ENCODE data around the gene ATF7IP. TPM values are rescaled to one million over a fixed set of nuclear protein-coding genes. Genes with fewer than 3 reads are reported as not detected.

The ATF7IP gene, protein sequence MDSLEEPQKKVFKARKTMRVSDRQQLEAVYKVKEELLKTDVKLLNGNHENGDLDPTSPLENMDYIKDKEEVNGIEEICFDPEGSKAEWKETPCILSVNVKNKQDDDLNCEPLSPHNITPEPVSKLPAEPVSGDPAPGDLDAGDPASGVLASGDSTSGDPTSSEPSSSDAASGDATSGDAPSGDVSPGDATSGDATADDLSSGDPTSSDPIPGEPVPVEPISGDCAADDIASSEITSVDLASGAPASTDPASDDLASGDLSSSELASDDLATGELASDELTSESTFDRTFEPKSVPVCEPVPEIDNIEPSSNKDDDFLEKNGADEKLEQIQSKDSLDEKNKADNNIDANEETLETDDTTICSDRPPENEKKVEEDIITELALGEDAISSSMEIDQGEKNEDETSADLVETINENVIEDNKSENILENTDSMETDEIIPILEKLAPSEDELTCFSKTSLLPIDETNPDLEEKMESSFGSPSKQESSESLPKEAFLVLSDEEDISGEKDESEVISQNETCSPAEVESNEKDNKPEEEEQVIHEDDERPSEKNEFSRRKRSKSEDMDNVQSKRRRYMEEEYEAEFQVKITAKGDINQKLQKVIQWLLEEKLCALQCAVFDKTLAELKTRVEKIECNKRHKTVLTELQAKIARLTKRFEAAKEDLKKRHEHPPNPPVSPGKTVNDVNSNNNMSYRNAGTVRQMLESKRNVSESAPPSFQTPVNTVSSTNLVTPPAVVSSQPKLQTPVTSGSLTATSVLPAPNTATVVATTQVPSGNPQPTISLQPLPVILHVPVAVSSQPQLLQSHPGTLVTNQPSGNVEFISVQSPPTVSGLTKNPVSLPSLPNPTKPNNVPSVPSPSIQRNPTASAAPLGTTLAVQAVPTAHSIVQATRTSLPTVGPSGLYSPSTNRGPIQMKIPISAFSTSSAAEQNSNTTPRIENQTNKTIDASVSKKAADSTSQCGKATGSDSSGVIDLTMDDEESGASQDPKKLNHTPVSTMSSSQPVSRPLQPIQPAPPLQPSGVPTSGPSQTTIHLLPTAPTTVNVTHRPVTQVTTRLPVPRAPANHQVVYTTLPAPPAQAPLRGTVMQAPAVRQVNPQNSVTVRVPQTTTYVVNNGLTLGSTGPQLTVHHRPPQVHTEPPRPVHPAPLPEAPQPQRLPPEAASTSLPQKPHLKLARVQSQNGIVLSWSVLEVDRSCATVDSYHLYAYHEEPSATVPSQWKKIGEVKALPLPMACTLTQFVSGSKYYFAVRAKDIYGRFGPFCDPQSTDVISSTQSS
- 2.8 and 3.4 TPM in 2 replicates for polyA plus RNA-seq (2012; rRNA removed)
- 3.1 and 3.9 TPM in 2 replicates for polyA plus RNA-seq (2012; cell fraction: cytosol; rRNA removed)
- 3.8 and 5.2 TPM in 2 replicates for polyA plus RNA-seq (2012; cell fraction: nucleus; rRNA removed)

DNA sequence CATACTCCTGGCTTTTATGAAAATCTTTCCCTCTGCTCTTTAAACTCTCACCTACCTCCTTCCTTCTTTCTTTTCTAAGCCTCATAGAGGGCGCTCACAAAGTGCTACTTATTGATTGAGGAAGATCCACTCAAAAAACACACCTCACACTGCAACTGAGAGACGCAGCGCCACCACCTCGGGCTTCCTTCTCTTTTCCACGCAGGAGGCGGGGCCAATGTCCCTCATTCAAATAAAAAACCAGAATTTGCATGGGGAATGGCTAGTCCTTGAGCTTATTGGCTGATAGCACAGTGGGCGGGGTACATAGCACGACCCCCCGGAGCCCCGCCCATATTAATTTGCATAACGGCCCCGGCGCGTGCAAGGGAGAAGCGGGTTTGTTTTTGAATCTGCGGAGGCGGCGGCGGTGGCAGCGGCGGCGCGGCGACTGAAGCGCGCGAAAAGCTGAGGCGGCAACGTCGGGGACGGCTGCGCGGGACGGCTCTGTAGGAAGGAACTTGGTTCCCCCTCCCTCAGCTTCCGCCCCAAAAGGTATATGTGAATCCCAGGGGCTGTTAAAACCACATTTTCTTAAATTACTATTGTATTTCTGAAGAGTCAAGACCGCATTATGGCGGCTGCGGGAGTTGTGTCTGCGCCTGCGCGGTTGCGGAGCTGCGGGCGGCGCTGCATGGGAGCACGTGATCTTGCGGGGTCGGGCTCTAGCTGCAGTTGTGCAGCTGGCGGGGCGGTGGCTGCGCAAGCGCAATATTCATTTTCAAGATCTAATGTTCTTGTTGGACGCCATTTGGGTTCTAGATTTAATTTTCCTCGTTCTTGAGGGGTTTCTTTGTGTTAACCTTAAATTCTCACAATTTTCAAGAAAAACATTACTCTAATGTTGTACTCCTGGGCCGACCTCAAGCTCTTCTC lies at the start of gene ATF7IP:
Gene ATF7IP, plus strand, starts transcription at position 389 of the 915 bp plus-strand sequence. CDS start 58,234 bp downstream, outside the sequence.
- Histone ChIP-seq H3F3A (replicated peaks; ENCODE audit: insufficient read depth) (peaks cover 21% of the 10 kb centered on the region), H3K9ac (peak within 1 kb of the TSS; percentile 80), H3K79me2 (ENCODE audit: insufficient read depth) (peaks cover 43% of the 10 kb centered on the region), H3K36me3 (replicated peaks in 1 of 2; ENCODE audit: control insufficient read depth in 1 of 2, insufficient read depth in 2 of 2, low read length in 1 of 2) (peaks cover 0 to 10% of the 10 kb centered on the region in 2 experiments), H4K20me1 (ENCODE audit: insufficient read depth) (no peaks in the 10 kb centered on the region), H3K9me3 (no peaks in the 10 kb centered on the region), H3K4me1 (ENCODE audit: control insufficient read depth in 1 of 2, insufficient read depth in 2 of 2, low read depth in 1 of 2, low read length in 1 of 2) (no peaks in the 10 kb centered on the region; a peak in 1 of 4 replicates), H2AFZ (ENCODE audit: low read depth) (peak within 1 kb of the TSS; percentile 90), H3K4me3 (ENCODE audit: low read depth in 2 of 2, low read length in 1 of 2) (peak within 1 kb of the TSS; percentile 70 to 91), H3K9me2 (no peaks in the 10 kb centered on the region), H3K4me2 (peak within 1 kb of the TSS; percentile 72), H3K27me3 (ENCODE audit: insufficient read depth) (no peaks in the 10 kb centered on the region), H3K27ac (ENCODE audit: low read depth in 2 of 2, low read length in 1 of 2) (peak within 1 kb of the TSS; percentile 94 to 95)
- CTCF ChIA-PET, result interaction anchor here (0.9 to 2.2 kb wide), 8 partner anchors 10 to 128 kb away, joined by 3 to 10 read pairs (median 4); no protein-coding TSS in a partner anchor
- 2% methylated on average over 38 of the region's 55 CpGs for WGBS (ENCODE audit: low lambda C conversion rate)
- peak; percentile 96 for DNase-seq
- POLR2A ChIA-PET, result interaction anchor here (0.7 to 1.4 kb wide), 4 partner anchors 19 to 107 kb away, joined by 3 to 10 read pairs (median 5); no protein-coding TSS in a partner anchor
- TF ChIP-seq NFIC (IDR thresholded peaks at IDR 0.05; ENCODE audit: borderline replicate concordance) (no peak), RAD21 (IDR thresholded peaks at IDR 0.05; ENCODE audit: low read length) (peak; percentile 40; the same call in 1 of the 2 replicates), MEF2A (IDR thresholded peaks at IDR 0.05; ENCODE audit: borderline replicate concordance, low read depth) (no peak), FOXM1 (IDR thresholded peaks at IDR 0.05; ENCODE audit: low read depth) (peak; percentile 99), ELF1 (IDR thresholded peaks at IDR 0.05) (no peak), TEAD4 (IDR thresholded peaks at IDR 0.05; ENCODE audit: borderline replicate concordance, insufficient read depth) (0 out of 2 replicates have a peak, but pooled peaks have one; percentile 11), YY1 (IDR thresholded peaks at IDR 0.05; ENCODE audit: low read depth) (peak; percentile 87), TCF12 (IDR thresholded peaks at IDR 0.05) (0 out of 2 replicates have a peak, but pooled peaks have one; percentile 5), GATA2 (CRISPR knock-in tag; IDR thresholded peaks at IDR 0.05) (no peak), MXI1 (IDR thresholded peaks at IDR 0.05; ENCODE audit: low read depth, low read length) (peak; percentile 80), SIN3A (IDR thresholded peaks at IDR 0.05; ENCODE audit: borderline replicate concordance, low read depth, low read length) (no peak), TAF1 (IDR thresholded peaks at IDR 0.05; ENCODE audit: borderline replicate concordance, low read depth, low read length) (peak; percentile 55; the same call in 1 of the 2 replicates), CHD2 (IDR thresholded peaks at IDR 0.05; ENCODE audit: low read length, partially characterized antibody) (no peak), NRF1 (IDR thresholded peaks at IDR 0.05; ENCODE audit: low read depth, low read length) (peak; percentile 76), EP300 (IDR thresholded peaks at IDR 0.05; ENCODE audit: borderline replicate concordance in 1 of 2, low read depth in 1 of 2, low read length in 1 of 2) (no peak; a peak in 1 of 4 replicates)
- TF ChIP-seq, protein P1, sequence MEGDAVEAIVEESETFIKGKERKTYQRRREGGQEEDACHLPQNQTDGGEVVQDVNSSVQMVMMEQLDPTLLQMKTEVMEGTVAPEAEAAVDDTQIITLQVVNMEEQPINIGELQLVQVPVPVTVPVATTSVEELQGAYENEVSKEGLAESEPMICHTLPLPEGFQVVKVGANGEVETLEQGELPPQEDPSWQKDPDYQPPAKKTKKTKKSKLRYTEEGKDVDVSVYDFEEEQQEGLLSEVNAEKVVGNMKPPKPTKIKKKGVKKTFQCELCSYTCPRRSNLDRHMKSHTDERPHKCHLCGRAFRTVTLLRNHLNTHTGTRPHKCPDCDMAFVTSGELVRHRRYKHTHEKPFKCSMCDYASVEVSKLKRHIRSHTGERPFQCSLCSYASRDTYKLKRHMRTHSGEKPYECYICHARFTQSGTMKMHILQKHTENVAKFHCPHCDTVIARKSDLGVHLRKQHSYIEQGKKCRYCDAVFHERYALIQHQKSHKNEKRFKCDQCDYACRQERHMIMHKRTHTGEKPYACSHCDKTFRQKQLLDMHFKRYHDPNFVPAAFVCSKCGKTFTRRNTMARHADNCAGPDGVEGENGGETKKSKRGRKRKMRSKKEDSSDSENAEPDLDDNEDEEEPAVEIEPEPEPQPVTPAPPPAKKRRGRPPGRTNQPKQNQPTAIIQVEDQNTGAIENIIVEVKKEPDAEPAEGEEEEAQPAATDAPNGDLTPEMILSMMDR (IDR thresholded peaks at IDR 0.05), result peak; percentile 51
- TF ChIP-seq, protein P2, sequence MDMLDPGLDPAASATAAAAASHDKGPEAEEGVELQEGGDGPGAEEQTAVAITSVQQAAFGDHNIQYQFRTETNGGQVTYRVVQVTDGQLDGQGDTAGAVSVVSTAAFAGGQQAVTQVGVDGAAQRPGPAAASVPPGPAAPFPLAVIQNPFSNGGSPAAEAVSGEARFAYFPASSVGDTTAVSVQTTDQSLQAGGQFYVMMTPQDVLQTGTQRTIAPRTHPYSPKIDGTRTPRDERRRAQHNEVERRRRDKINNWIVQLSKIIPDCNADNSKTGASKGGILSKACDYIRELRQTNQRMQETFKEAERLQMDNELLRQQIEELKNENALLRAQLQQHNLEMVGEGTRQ (IDR thresholded peaks at IDR 0.05; ENCODE audit: borderline replicate concordance, low read depth, low read length), result peak; percentile 34; the same call in 1 of the 2 replicates
- TF ChIP-seq, protein P3, sequence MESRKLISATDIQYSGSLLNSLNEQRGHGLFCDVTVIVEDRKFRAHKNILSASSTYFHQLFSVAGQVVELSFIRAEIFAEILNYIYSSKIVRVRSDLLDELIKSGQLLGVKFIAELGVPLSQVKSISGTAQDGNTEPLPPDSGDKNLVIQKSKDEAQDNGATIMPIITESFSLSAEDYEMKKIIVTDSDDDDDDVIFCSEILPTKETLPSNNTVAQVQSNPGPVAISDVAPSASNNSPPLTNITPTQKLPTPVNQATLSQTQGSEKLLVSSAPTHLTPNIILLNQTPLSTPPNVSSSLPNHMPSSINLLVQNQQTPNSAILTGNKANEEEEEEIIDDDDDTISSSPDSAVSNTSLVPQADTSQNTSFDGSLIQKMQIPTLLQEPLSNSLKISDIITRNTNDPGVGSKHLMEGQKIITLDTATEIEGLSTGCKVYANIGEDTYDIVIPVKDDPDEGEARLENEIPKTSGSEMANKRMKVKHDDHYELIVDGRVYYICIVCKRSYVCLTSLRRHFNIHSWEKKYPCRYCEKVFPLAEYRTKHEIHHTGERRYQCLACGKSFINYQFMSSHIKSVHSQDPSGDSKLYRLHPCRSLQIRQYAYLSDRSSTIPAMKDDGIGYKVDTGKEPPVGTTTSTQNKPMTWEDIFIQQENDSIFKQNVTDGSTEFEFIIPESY (IDR thresholded peaks at IDR 0.05; ENCODE audit: borderline replicate concordance, low read depth), result 0 out of 2 replicates have a peak, but pooled peaks have one; percentile 39
- TF ChIP-seq, protein P4, sequence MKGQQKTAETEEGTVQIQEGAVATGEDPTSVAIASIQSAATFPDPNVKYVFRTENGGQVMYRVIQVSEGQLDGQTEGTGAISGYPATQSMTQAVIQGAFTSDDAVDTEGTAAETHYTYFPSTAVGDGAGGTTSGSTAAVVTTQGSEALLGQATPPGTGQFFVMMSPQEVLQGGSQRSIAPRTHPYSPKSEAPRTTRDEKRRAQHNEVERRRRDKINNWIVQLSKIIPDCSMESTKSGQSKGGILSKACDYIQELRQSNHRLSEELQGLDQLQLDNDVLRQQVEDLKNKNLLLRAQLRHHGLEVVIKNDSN (IDR thresholded peaks at IDR 0.05; ENCODE audit: borderline replicate concordance, low read depth), result peak; percentile 94
- TF ChIP-seq, protein P5, sequence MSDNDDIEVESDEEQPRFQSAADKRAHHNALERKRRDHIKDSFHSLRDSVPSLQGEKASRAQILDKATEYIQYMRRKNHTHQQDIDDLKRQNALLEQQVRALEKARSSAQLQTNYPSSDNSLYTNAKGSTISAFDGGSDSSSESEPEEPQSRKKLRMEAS (IDR thresholded peaks at IDR 0.05; ENCODE audit: low read depth), result peak; percentile 82; the same call in 1 of the 2 replicates
